Panc1 (cell line): ENCODE data around the gene ALG12.

ENCODE experiments used
- POLR2AphosphoS5 ChIP-seq: IDR thresholded peaks from 2 replicates; pipeline ENCODE4 v1.6.1; 2012; ENCODE audit warnings: mild to moderate bottlenecking, low read depth, low read length, moderate library complexity
- SIN3A ChIP-seq: IDR thresholded peaks from 2 replicates; pipeline ENCODE4 v1.6.1; 2012; ENCODE audit warnings: low read depth, mild to moderate bottlenecking, low read length, moderate library complexity, borderline replicate concordance; ENCODE audit not compliant: insufficient read depth
- TF ChIP-seq, protein P1 (sequence below): fragments of 450-650 bp; IDR thresholded peaks from 2 replicates; pipeline ENCODE4 v1.5.1; 2017; ENCODE audit warnings: mild to moderate bottlenecking

DNA sequence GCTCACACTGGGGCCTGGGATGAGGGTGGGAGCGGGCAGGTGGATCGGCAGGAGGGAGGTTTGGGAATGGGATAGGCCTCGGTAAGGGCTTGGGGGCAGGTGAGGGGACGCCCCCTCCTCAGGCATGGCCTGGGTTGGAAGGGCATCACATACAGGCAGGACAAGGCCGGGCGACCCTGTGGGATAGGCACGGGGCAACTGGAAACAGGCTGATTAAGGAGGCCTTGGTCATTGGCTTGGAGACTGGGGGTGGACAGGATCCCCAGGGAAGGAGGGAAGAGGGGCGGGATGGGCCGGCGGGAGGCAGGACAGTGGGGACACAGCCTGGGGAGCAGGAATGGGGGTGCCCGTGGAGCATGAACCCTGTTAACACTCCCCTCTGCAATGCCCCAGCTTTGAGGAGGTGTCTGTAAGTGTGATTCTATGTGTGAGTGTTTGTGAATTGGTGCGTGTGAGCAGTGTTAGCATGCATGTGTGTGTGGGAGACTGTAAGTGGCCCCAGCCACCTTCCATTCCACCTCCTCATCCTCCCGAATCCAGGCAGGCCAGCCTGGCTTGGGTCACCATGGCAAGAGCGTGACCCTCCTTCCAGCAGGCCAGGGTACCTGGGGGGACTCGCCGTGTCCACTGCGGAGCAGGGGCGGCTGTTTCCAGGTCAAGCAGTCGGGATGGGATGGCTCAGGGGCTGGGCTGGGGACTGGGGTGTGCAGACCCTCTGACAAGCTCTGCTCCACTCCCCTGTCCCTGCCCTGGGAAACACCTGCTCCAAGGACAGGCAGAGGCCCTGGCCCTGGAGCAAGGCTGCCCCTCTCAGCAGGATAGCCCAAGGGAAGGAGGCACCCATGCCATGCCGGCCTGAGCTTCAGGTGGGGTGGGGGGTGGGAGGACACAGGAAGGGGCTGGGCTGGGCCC, 38.9 kb upstream of the ALG12 start:
- TF ChIP-seq, protein P1, sequence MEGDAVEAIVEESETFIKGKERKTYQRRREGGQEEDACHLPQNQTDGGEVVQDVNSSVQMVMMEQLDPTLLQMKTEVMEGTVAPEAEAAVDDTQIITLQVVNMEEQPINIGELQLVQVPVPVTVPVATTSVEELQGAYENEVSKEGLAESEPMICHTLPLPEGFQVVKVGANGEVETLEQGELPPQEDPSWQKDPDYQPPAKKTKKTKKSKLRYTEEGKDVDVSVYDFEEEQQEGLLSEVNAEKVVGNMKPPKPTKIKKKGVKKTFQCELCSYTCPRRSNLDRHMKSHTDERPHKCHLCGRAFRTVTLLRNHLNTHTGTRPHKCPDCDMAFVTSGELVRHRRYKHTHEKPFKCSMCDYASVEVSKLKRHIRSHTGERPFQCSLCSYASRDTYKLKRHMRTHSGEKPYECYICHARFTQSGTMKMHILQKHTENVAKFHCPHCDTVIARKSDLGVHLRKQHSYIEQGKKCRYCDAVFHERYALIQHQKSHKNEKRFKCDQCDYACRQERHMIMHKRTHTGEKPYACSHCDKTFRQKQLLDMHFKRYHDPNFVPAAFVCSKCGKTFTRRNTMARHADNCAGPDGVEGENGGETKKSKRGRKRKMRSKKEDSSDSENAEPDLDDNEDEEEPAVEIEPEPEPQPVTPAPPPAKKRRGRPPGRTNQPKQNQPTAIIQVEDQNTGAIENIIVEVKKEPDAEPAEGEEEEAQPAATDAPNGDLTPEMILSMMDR: no peak
- TF ChIP-seq POLR2AphosphoS5 (no peak), SIN3A (no peak)
